GM12891 (cell line): ENCODE measurements around the gene DLGAP1.

Experiments
- POLR2A ChIP-seq: IDR thresholded peaks from 2 replicates; pipeline ENCODE4 v1.6.1; 2011; ENCODE audit warnings: low read depth, low read length, control low read depth
- POLR2AphosphoS5 ChIP-seq: IDR thresholded peaks from 2 replicates; pipeline ENCODE4 v1.6.1; 2011; ENCODE audit warnings: low read depth, low read length, control low read depth
- TAF1 ChIP-seq: IDR thresholded peaks from 2 replicates; pipeline ENCODE4 v1.6.1; 2011; ENCODE audit warnings: low read depth, low read length, control low read depth

- no peak for TF ChIP-seq POLR2AphosphoS5
- no peak for TF ChIP-seq POLR2A
- no peak for TF ChIP-seq TAF1
Measured at GRCh38 chr18:3468833-3469232, 986.3 kb downstream of the DLGAP1 start.
